Osteoblast (primary cell): Measurements from ENCODE around the gene KRT86. TPM values are rescaled to one million over a fixed set of nuclear protein-coding genes. Genes with fewer than 3 reads are reported as not detected.
A peak's percentile ranks its signal among the peaks of the same experiment; 100 is the strongest.

Experiments used
- DNase-seq: peaks from one replicate; pipeline ENCODE4 v3.0.0; 2011; ENCODE audit warnings: low spot score, mixed read lengths; ENCODE audit not compliant: insufficient read length; ENCODE audit errors: missing footprints
- H2AFZ ChIP-seq: 2 replicates; pipeline ENCODE4 v1.6.0; 2011; ENCODE audit warnings: mild to moderate bottlenecking, low read length
- H3K27ac ChIP-seq: 2 replicates; pipeline ENCODE4 v1.5.1; 2011; ENCODE audit warnings: mild to moderate bottlenecking, low read depth, low read length, moderate library complexity
- H3K27me3 ChIP-seq: 2 replicates; pipeline ENCODE4 v1.6.0; 2012; ENCODE audit warnings: mild to moderate bottlenecking, control low read depth, inconsistent platforms, low read length, moderate library complexity; ENCODE audit not compliant: insufficient read depth
- H3K36me3 ChIP-seq: 2 replicates; pipeline ENCODE4 v1.5.1; 2011; ENCODE audit warnings: mild to moderate bottlenecking, low read length, control low read depth, moderate library complexity; ENCODE audit not compliant: insufficient read depth
- H3K4me1 ChIP-seq: 2 replicates; pipeline ENCODE4 v1.5.1; 2011; ENCODE audit warnings: mild to moderate bottlenecking, low read length, control low read depth, moderate library complexity; ENCODE audit not compliant: insufficient read depth
- H3K4me2 ChIP-seq: 2 replicates; pipeline ENCODE4 v1.6.0; 2011; ENCODE audit warnings: mild to moderate bottlenecking, low read length; ENCODE audit not compliant: insufficient read depth
- H3K4me3 ChIP-seq: fragments of 200-600 bp; sonication (generic); 3 replicates; pipeline ENCODE4 v1.5.1; 2012; ENCODE audit warnings: mild to moderate bottlenecking, low read length, inconsistent platforms; ENCODE audit not compliant: insufficient read depth
- H3K79me2 ChIP-seq: 2 replicates; pipeline ENCODE4 v1.6.0; 2012; ENCODE audit warnings: mild to moderate bottlenecking, low read length, control low read depth, inconsistent platforms; ENCODE audit not compliant: insufficient read depth
- H3K9me3 ChIP-seq: 2 replicates; pipeline ENCODE4 v1.5.1; 2011; ENCODE audit warnings: low read depth, low read length, control low read depth
- H4K20me1 ChIP-seq: 2 replicates; pipeline ENCODE4 v1.6.0; 2012; ENCODE audit warnings: mild to moderate bottlenecking, low read length, control low read depth; ENCODE audit not compliant: insufficient read depth
- total RNA-seq: library from RNA; depleted of rRNA; stranded (reverse); fragments of >200 nt; gene quantifications from 2 replicates; pipeline ENCODE4 v1.2.3, GENCODE V29; 2012
- TF ChIP-seq, protein P1 (sequence below): IDR thresholded peaks from 2 replicates; pipeline ENCODE4 v1.5.1; 2011; ENCODE audit warnings: mild to moderate bottlenecking, low read depth, low read length, moderate library complexity; ENCODE audit errors: extremely low read depth

KRT86 gene
- total RNA-seq, 1 donor = 0.36 TPM

DNA sequence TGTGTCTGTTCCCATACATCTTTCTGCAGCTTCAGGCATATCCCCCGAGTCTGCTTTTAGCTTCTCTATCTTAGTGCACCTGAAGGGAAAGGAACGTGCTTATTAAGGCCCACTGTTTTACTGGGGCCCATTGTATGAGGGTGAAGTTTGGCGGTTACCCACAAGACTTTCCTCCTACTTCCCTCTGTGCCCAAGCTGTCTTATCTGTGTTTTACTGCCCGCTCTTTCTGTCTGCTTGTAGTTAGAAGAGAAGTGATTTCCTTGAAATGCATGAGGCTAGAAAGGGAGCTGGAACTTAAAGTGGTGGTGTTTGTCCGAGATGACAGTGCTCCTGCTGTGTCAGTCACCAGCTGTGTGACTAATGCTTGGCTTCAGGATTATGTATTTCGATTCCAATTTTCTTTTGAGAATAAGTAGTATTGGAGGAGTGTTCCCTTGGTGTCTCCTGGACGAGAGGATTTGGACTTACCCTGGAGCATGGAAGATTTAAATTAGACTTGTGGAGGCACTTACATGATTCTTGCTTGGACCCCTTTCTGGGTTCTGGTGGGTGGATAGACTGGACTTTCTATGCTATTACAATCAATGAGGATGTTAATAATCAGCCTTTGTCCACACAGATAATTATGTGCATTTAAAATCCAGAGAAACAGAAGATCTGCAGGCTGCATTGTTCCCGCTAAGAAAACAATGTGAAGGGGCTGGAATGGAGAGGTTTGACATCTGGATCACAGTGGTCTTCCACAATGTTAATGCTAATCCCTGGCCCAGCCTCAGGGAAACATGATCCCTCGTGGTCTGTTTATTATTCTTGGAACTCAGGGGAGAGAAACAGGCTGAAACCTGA, 13.9 kb upstream of the KRT86 start:
- Histone ChIP-seq H3K4me2 (no peak overlapping the region), H3K27ac (no peak overlapping the region), H3K27me3 (peaks cover 23% of the 10 kb centered on the region), H3K79me2 (no peaks in the 10 kb centered on the region), H2AFZ (no peak overlapping the region), H3K4me3 (no peak overlapping the region), H3K36me3 (no peaks in the 10 kb centered on the region), H3K4me1 (peaks cover 21% of the 10 kb centered on the region), H4K20me1 (no peaks in the 10 kb centered on the region), H3K9me3 (no peaks in the 10 kb centered on the region)
- DNase-seq = peak; percentile 68
- TF ChIP-seq, protein P1, sequence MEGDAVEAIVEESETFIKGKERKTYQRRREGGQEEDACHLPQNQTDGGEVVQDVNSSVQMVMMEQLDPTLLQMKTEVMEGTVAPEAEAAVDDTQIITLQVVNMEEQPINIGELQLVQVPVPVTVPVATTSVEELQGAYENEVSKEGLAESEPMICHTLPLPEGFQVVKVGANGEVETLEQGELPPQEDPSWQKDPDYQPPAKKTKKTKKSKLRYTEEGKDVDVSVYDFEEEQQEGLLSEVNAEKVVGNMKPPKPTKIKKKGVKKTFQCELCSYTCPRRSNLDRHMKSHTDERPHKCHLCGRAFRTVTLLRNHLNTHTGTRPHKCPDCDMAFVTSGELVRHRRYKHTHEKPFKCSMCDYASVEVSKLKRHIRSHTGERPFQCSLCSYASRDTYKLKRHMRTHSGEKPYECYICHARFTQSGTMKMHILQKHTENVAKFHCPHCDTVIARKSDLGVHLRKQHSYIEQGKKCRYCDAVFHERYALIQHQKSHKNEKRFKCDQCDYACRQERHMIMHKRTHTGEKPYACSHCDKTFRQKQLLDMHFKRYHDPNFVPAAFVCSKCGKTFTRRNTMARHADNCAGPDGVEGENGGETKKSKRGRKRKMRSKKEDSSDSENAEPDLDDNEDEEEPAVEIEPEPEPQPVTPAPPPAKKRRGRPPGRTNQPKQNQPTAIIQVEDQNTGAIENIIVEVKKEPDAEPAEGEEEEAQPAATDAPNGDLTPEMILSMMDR = no peak

DNA sequence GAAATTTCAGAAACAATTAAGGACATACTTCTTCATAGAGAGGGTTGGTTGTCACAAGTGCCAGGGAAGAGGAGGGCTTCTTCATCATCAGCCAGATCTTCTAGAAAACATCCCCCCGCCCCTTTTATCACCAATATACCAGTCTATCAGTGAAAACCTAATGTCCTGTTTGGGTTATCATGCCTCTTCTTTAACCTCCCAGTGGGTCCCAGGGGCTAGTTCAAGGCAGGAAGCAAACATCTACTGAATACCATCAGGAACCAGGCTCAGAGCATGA, 13.3 kb upstream of the KRT86 start:
- TF ChIP-seq, protein P1 = no peak
- H3K36me3 ChIP-seq = no peaks in the 10 kb centered on the region
- H3K79me2 ChIP-seq = no peaks in the 10 kb centered on the region
- peak; percentile 46 for DNase-seq
- H3K4me2 ChIP-seq = no peak overlapping the region
- no peak overlapping the region for H2AFZ ChIP-seq
- no peaks in the 10 kb centered on the region for H4K20me1 ChIP-seq
- peaks cover 21% of the 10 kb centered on the region for H3K4me1 ChIP-seq
- H3K4me3 ChIP-seq = no peak overlapping the region
- no peaks in the 10 kb centered on the region for H3K9me3 ChIP-seq
- H3K27ac ChIP-seq = no peak overlapping the region
- peaks cover 20% of the 10 kb centered on the region for H3K27me3 ChIP-seq

DNA sequence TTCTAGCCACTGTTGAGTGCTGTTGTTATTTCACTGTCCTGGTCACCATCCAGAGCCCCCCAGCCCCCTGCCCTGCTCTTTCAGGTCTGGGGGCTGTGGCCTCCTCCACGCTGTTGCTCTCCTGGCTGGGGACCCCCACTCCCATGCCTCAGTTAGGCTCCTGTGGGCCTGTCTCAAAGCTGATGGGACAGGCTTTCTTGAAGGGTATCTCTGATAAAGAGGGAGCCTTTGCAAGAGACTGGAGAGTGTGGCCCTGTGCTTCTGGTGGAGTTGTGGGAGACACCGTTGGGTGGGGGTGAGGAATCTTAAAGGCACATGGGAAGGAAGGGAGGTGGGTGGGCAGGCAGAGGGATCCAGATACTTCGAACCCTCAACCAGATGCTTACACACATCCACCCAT, 12.2 kb upstream of the KRT86 start:
- TF ChIP-seq, protein P1 = no peak

DNA sequence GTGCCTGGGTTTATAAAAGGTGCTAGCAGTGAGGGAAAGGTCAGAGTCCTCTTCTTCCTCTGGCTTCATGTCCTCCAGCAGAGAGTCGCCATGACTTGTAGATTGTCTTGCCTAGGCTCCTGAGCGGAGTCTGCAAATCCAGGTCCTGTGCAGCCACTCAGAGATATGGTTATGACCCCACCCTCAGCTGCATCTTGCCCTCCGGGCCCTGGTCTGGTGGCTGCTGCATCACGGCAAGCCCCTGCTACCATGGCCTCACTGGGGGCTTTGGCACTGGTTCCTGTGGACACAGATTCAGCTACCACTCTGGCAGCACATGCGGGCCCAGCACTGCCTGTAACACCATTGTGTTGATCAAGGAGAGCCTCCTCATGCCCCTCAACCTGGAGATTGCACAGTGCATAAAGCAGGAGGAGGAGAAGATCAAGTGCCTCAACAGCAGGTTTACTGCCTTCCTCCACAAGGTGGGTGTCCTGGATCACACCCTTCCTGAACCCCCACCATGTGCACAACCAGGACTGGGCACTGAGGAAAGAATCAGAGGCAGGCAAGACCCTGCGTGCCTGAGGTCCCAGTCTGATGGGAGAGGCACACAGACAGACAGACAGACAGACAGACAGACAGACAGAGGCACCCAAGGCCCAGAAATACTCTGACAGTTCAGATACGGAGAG, 10.5 kb upstream of the KRT86 start:
- Histone ChIP-seq H3K9me3 (no peaks in the 10 kb centered on the region), H3K4me1 (peaks cover 33% of the 10 kb centered on the region), H2AFZ (no peak overlapping the region), H3K27ac (no peak overlapping the region), H3K4me3 (no peak overlapping the region), H3K27me3 (no peaks in the 10 kb centered on the region), H3K36me3 (no peaks in the 10 kb centered on the region), H3K79me2 (no peaks in the 10 kb centered on the region), H3K4me2 (no peak overlapping the region), H4K20me1 (no peaks in the 10 kb centered on the region)
- TF ChIP-seq, protein P1 = no peak
- DNase-seq = no peak

More for the DNA sequence above, 12.2 kb upstream of the KRT86 start:
- Histone ChIP-seq H3K27me3 (peaks cover 13% of the 10 kb centered on the region), H3K36me3 (no peaks in the 10 kb centered on the region), H3K79me2 (no peaks in the 10 kb centered on the region), H3K4me3 (no peak overlapping the region), H3K4me1 (peaks cover 21% of the 10 kb centered on the region), H3K9me3 (no peaks in the 10 kb centered on the region), H4K20me1 (no peaks in the 10 kb centered on the region), H3K4me2 (no peak overlapping the region), H3K27ac (no peak overlapping the region), H2AFZ (no peak overlapping the region)
- DNase-seq = peak; percentile 70
